ENCODE measurements around the gene PANK1. TPM values are rescaled to one million over a fixed set of nuclear protein-coding genes. Genes with fewer than 3 reads are reported as not detected.

Gene PANK1
- total RNA-seq, 2 donors from 2014 or later: 1.6 to 5.3 TPM

DNA sequence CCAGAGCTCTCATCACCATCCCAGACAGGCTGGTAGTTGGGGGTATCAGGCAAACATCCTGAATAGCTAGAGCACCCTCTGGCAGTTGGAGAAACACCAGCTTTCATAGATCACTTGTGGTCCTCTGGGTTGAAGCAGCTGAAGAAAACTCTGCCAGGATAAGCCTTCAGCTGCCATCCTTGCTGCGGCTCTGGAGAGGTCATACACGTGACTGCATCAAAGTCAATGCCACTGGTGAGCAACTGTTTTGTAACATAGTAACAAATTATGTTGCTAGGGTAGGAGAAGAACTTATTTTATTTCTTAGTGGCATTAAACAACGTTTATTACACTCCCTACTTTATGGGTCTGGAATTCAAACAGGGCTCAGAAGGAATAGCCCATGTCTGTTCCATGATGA, 19.2 kb upstream of the PANK1 start:
- ATAC-seq (replicated peaks in 1 of 2) (no peak), DNase-seq (no peak)
- H3K4me3 Mint-ChIP-seq: no peak overlapping the region
- peaks cover 5% of the 10 kb centered on the region for H3K4me1 Mint-ChIP-seq (ENCODE audit: low read depth)
- H3K27ac Mint-ChIP-seq: no peak overlapping the region
- H3K36me3 Mint-ChIP-seq (ENCODE audit: insufficient read depth in 2 of 2): no peaks in the 10 kb centered on the region
- no peaks in the 10 kb centered on the region for H3K9me3 Mint-ChIP-seq
- peaks cover 6% of the 10 kb centered on the region for H3K27me3 Mint-ChIP-seq (ENCODE audit: low read depth)

DNA sequence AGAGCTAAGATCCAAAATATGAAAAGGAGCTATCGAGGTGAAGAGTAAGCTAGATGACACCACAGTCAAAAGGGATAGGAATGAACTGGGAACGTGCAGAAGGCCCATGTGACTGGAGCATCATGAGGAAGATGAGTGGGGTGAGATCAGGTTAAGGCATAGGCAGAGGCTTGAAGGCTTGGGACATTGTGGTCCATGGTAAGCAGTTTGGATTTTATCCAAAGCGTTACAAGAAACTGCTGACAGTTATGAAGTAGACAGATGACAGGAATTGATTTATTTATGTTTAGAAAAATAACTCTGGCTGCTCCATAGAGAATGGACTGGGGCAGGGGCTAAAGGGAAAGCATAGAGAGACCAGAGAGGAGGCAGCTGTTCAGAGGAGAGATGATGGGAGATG, 18.1 kb upstream of the PANK1 start:
- H3K4me3 Mint-ChIP-seq: no peak overlapping the region
- no peaks in the 10 kb centered on the region for H3K36me3 Mint-ChIP-seq (ENCODE audit: insufficient read depth in 2 of 2)
- H3K27ac Mint-ChIP-seq: no peak overlapping the region
- DNase-seq: no peak
- H3K4me1 Mint-ChIP-seq (ENCODE audit: low read depth): no peaks in the 10 kb centered on the region
- H3K27me3 Mint-ChIP-seq (ENCODE audit: low read depth): peaks cover 6% of the 10 kb centered on the region
- no peak for ATAC-seq (replicated peaks in 1 of 2)
- H3K9me3 Mint-ChIP-seq: no peaks in the 10 kb centered on the region

DNA sequence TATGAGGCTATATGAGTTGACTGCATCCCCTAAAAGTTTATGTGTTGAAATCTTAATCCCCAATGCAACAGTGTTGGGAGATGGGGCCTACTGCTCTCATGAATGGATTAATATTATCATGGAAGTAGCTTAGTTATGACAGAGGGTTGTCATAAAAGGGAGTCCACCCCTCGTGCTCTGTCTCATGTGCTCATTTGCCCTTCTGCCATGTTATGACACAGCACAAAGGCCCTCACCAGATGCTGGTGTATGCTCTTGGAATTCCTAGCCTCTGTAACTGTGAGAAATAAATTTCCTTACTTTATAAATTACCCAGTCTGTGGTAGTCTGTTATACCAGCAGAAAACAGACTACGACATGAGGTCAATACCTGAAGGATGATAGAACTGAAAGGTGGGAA, 17.6 kb upstream of the PANK1 start:
- H3K27ac Mint-ChIP-seq: no peak overlapping the region

DNA sequence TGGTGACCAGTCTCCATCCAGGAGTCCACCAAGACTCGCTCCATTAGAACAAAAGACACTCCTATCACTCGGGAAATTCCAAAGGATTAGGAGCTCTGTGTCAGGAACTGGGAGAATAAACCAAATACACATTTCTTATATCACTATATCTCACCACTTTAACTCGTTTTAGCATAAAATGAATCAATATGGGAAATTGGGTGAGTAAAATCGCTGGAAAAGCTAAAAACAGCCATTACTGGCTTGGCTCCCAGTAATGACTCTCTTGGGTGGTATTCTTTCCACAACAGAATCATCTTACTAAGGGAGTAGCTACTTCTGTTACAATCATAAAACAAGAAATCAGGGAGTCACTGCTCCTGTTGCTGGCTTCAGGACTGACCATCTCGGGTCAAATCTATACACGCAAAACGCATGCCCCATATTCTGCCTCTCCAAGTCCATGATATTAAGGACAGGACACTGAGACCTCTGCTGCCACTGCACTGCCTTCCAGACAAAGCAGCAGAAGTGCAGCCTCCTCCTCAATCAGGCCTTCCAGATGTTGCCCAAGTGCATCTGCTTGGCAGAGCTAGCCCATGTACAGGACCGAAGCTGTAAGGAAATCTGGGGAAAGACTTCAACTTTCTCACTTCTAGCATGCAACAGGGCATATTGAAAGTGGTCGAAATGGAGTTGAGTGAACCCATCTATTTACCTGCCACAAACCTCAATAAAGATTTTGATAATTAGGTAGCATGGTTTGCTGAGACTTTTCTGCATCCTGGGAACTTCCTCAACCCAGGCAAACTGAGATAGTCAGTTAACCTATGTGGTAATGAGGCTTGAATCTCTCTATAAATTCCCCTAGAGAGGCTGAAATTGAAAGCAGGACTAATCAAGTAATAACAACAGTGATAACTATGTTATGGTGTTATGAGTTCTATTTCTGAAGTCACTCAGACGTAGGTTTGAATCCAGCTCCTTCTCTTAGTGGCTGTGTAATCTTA, 14.4 kb upstream of the PANK1 start:
- no peaks in the 10 kb centered on the region for H3K4me1 Mint-ChIP-seq (ENCODE audit: low read depth)
- ATAC-seq (replicated peaks in 1 of 2): no peak
- H3K36me3 Mint-ChIP-seq (ENCODE audit: insufficient read depth in 2 of 2): no peaks in the 10 kb centered on the region
- peaks cover 6% of the 10 kb centered on the region for H3K27me3 Mint-ChIP-seq (ENCODE audit: low read depth)
- H3K27ac Mint-ChIP-seq: no peak overlapping the region
- H3K4me3 Mint-ChIP-seq: no peak overlapping the region
- H3K9me3 Mint-ChIP-seq: no peaks in the 10 kb centered on the region
- no peak for DNase-seq

More for the DNA sequence above, 17.6 kb upstream of the PANK1 start:
- no peak for DNase-seq
- H3K4me1 Mint-ChIP-seq (ENCODE audit: low read depth): no peaks in the 10 kb centered on the region
- H3K36me3 Mint-ChIP-seq (ENCODE audit: insufficient read depth in 2 of 2): no peaks in the 10 kb centered on the region
- H3K4me3 Mint-ChIP-seq: no peak overlapping the region
- no peaks in the 10 kb centered on the region for H3K9me3 Mint-ChIP-seq
- H3K27me3 Mint-ChIP-seq (ENCODE audit: low read depth): peaks cover 6% of the 10 kb centered on the region
- no peak for ATAC-seq (replicated peaks in 1 of 2)

DNA sequence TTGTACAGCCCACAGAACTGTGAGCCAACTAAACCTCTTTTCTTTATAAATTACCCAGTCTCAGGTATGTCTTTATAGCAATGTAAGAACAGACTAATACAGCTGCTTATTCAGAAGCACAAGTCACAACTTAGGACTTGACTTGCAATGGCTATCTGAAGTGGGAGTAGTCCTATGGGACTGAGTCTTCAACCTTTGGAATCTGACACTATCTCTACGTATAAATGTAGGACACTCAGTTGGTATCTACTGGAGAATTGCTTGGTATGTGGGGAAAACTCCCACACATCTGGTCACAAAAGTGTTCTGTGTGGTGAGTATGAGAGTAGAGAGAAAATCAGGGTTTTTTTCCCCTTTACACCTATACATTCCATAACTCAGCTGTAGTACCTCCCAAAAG, 12.3 kb upstream of the PANK1 start:
- H3K27ac Mint-ChIP-seq: no peak overlapping the region
- no peaks in the 10 kb centered on the region for H3K9me3 Mint-ChIP-seq
- no peaks in the 10 kb centered on the region for H3K4me1 Mint-ChIP-seq (ENCODE audit: low read depth)
- DNase-seq (no peak), ATAC-seq (replicated peaks in 1 of 2) (no peak)
- no peaks in the 10 kb centered on the region for H3K36me3 Mint-ChIP-seq (ENCODE audit: insufficient read depth in 2 of 2)
- no peak overlapping the region for H3K4me3 Mint-ChIP-seq
- peaks cover 6% of the 10 kb centered on the region for H3K27me3 Mint-ChIP-seq (ENCODE audit: low read depth)

DNA sequence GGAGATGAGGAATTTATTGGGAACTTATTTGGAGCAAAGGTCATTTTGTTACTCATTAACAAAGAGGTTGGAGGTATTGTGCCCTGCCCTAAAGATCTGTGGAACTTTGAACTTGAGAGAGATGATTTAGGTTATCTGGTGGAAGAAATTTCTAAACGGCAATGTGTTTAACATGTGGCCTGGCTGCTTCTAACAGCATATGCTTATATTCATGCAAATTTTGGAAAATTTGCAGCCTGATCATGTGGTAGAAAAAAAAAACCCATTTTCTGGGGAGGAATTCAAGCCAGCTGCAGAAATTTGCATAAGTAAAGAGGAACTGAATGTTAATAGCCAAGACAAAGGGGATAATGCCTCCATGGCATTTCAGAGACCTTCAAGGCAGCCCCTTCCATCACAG, 10.7 kb upstream of the PANK1 start:
- Mint-ChIP-seq H3K27me3 (ENCODE audit: low read depth) (peaks cover 6% of the 10 kb centered on the region), H3K9me3 (no peaks in the 10 kb centered on the region), H3K27ac (no peak overlapping the region), H3K4me1 (ENCODE audit: low read depth) (no peaks in the 10 kb centered on the region), H3K36me3 (ENCODE audit: insufficient read depth in 2 of 2) (no peaks in the 10 kb centered on the region), H3K4me3 (no peak overlapping the region)
- DNase-seq (no peak), ATAC-seq (replicated peaks in 1 of 2) (no peak)

DNA sequence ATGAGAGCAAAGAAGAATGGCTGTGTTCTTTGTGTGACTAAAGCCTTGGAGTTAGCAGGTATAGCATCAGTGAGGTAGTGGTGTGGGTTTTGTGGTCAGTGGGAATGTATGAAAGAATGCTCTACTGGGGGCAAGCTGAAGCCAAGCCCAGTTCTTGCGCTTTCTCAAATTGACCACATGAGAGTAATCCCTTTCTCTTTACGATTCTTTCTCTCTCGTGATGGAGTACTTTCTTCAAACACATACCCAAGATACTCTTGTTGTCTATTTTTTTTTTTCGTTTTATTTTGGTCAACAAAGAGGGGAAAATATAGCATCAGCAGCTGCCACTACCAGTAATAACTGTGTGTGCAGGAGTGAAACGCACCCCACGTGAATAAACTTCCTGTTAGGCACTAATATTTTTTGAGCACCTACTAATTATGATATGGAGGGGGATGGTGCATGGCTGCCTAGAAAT, 8.4 kb upstream of the PANK1 start:
- H3K27ac Mint-ChIP-seq: peak overlapping the region; percentile 55
- H3K9me3 Mint-ChIP-seq: no peaks in the 10 kb centered on the region
- no peak for ATAC-seq (replicated peaks in 1 of 2)
- no peak for DNase-seq
- H3K4me1 Mint-ChIP-seq (ENCODE audit: low read depth): no peaks in the 10 kb centered on the region
- no peak overlapping the region for H3K4me3 Mint-ChIP-seq
- H3K36me3 Mint-ChIP-seq (ENCODE audit: insufficient read depth in 2 of 2): no peaks in the 10 kb centered on the region
- peaks cover under 1% of the 10 kb centered on the region for H3K27me3 Mint-ChIP-seq (ENCODE audit: low read depth)

DNA sequence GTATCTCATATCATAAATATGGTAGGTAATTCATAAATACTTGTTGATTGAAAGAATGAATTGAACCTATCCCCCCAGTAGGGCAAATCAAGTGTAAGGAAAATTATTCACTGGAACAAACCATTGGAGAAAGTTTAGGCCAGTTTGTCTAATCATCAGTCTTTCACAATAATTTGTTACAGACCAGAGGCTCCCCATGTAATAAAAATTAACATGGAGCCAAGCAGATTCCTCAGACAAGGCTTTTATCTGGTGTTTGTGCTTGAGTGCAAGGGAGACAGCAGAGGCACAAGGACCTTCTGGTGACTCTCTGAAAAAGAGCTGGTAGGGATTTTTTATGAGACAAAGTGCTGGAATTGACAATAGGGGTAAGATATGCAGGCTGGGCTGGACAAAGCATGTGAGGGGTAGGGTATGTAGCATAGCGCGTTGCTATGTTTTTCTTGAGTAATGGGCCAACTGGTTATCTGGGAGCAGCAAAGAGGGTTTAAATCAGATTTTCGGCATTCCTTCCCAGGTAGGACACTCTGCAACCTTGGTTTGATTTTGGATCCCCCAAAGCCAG, 7.8 kb upstream of the PANK1 start:
- H3K4me1 Mint-ChIP-seq (ENCODE audit: low read depth): no peaks in the 10 kb centered on the region

DNA sequence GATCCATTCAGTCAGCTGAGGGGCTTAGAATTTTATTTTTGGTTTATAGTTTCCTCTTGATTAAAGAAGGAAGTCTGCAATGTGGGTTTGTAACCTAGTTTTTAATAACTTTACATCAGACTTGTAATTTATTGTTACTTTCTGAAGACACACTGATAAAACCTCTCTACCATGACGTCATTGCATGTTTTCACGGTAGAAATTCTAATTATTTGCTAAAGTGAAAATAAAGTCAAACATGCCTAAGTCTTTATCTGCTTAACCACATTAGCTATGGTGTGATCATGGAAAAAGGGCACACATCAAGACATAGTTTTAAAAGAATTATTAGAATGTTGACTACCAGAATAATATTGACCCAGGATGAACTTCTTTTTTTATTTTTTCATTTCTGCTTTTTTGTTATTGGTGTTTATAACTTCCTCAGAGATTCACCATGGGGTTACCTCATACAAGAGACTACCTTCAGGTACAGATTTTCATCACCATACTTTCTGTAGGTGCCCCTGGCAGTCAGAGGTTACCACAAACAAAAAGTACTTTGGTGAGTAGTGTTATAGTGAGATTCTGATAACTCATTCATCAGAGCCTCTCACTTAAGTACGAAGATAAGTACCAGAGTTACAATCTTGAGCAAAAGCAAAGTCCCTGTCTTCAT, 7.0 kb upstream of the PANK1 start:
- Mint-ChIP-seq H3K4me1 (ENCODE audit: low read depth) (no peaks in the 10 kb centered on the region), H3K36me3 (ENCODE audit: insufficient read depth in 2 of 2) (no peaks in the 10 kb centered on the region), H3K27me3 (ENCODE audit: low read depth) (peaks cover 14% of the 10 kb centered on the region), H3K27ac (no peak overlapping the region), H3K4me3 (no peak overlapping the region), H3K9me3 (no peaks in the 10 kb centered on the region)
- no peak for DNase-seq
- peak in 1 of 2 donors; percentile 30 for ATAC-seq (replicated peaks in 1 of 2)

More for the DNA sequence above, 7.8 kb upstream of the PANK1 start:
- Mint-ChIP-seq H3K9me3 (no peaks in the 10 kb centered on the region), H3K27ac (peak overlapping the region; percentile 55), H3K27me3 (ENCODE audit: low read depth) (peaks cover 5% of the 10 kb centered on the region), H3K36me3 (ENCODE audit: insufficient read depth in 2 of 2) (no peaks in the 10 kb centered on the region), H3K4me3 (no peak overlapping the region)
- ATAC-seq (replicated peaks in 1 of 2) (no peak), DNase-seq (no peak)

DNA sequence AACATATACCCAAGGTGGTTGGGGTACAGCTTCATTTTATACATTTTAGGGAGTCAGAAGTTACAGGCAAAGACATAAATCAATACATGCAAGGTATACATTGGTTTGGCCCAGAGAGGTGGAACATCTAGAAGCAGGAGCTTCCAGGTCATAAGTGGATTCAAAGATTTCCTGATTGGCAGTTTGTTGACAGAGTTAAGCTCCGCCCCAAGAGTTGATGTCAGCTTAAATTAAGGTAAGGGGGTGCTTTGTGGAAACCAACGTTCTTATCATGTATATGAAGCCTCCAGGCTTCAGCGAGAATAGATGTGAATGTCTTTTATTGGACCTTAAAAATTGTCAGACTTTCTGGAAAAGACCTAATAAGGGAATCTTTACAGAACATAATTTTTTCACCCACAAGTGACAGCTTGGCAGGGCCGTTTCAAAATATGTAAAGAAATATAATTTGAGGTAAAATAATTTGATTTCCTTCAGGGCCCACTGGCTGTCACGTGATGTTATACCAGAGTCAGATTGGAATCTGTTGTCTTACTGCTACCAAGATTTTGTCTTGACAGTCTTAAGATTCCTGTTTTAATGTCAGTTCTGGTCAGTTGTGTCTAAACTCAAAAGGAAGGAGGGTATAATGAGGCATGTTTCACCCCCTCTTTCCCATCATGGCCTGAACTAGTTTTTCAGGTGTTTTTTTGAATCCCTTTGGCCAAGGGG, 6.3 kb upstream of the PANK1 start:
- no peak overlapping the region for H3K27ac Mint-ChIP-seq
- H3K27me3 Mint-ChIP-seq (ENCODE audit: low read depth): peaks cover 21% of the 10 kb centered on the region
- H3K4me1 Mint-ChIP-seq (ENCODE audit: low read depth): no peaks in the 10 kb centered on the region
- ATAC-seq (replicated peaks in 1 of 2): no peak
- H3K4me3 Mint-ChIP-seq: no peak overlapping the region
- no peaks in the 10 kb centered on the region for H3K9me3 Mint-ChIP-seq
- DNase-seq: no peak
- no peaks in the 10 kb centered on the region for H3K36me3 Mint-ChIP-seq (ENCODE audit: insufficient read depth in 2 of 2)

DNA sequence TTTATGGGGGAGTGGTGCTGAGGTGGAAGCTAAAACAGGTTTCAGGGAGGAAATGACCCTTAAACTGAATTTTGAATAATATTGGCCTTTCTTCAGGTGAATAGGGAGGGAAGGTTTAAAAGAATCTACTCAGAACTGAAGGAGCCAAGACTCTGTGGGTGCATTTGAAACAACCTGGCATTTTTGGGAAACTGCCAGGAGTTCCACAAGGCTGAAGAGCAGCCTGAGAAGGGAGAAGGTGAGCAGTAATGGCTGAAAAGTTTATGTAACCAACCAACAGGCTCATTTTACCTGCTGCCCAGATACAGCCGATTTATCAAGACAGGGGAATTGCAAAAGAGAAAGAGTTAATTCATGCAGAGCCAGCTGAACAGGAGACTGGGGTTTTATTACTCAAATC, 4.0 kb upstream of the PANK1 start:
- Mint-ChIP-seq H3K4me3 (no peak overlapping the region), H3K9me3 (no peaks in the 10 kb centered on the region), H3K27ac (no peak overlapping the region), H3K4me1 (ENCODE audit: low read depth) (peaks cover 8% of the 10 kb centered on the region), H3K36me3 (ENCODE audit: insufficient read depth in 2 of 2) (no peaks in the 10 kb centered on the region), H3K27me3 (ENCODE audit: low read depth) (peaks cover 26% of the 10 kb centered on the region)
- ATAC-seq (replicated peaks in 1 of 2) (no peak), DNase-seq (no peak)

DNA sequence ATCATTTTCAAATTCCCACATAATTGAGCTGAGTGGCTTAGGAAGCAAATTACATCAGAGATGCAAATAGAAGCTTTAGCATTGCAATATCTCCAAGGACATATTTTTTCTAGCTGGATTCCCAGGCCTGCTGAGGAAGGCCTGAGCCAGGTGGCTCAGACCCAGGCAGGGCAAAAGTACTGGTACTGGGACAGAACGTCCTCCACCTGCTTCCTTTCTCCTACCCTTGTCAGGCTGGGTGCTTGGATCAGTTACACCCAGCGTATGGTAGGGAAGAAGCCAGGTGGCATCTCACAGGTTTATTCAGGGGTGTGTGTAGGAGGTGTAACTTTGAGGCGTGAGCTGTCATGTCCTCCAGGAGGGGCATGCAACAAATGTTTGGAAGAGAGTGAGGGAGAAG, 3.0 kb upstream of the PANK1 start:
- Mint-ChIP-seq H3K27me3 (ENCODE audit: low read depth) (peaks cover 26% of the 10 kb centered on the region), H3K4me1 (ENCODE audit: low read depth) (peaks cover 8% of the 10 kb centered on the region), H3K27ac (no peak overlapping the region), H3K36me3 (ENCODE audit: insufficient read depth in 2 of 2) (no peaks in the 10 kb centered on the region), H3K4me3 (no peak overlapping the region), H3K9me3 (no peaks in the 10 kb centered on the region)
- ATAC-seq (replicated peaks in 1 of 2) (no peak), DNase-seq (no peak)
